NCI-H526 treated with DMSO at 0.1 percent for 48 hours (cell line): ENCODE data around the gene ITGB3.
"Not testable (repeated sequence)": the region's sequence is repeated elsewhere in the genome, so short reads cannot be mapped to it uniquely, and the experiment has no call there.

Source experiments
- DNase-seq: peaks from one replicate; lab custom pipeline; 2025; lab: John Stamatoyannopoulos, UW

Gene ITGB3

GRCh38 chr17:47244697-47245096 is 8.9 kb upstream of the ITGB3 start:
- DNase-seq, result no peak

- no peak for DNase-seq
These were observed 7.5 kb upstream of the ITGB3 start for GRCh38 chr17:47246120-47246519.

- DNase-seq, result no peak
These were observed 2.8 kb upstream of the ITGB3 start for GRCh38 chr17:47250855-47251254.

GRCh38 chr17:47251421-47251940 is 2.1 kb upstream of the ITGB3 start:
- no peak for DNase-seq

- no peak for DNase-seq
These were observed 1.4 kb upstream of the ITGB3 start for GRCh38 chr17:47252209-47252608.

- no peak for DNase-seq
These were observed 688 bp upstream of the ITGB3 start for GRCh38 chr17:47252766-47253512.

- no peak for DNase-seq
These were observed 846 bp downstream of the ITGB3 start for GRCh38 chr17:47254403-47254943.

GRCh38 chr17:47257651-47258339 is 4.2 kb downstream of the ITGB3 start:
- no peak for DNase-seq

- DNase-seq, result no peak
These were observed 9.0 kb downstream of the ITGB3 start for GRCh38 chr17:47262586-47262985.

- no peak for DNase-seq
These were observed 10.5 kb downstream of the ITGB3 start for GRCh38 chr17:47264166-47264565.

- DNase-seq, result no peak
These were observed 12.4 kb downstream of the ITGB3 start for GRCh38 chr17:47265983-47266541.

GRCh38 chr17:47266782-47267181 is 13.2 kb downstream of the ITGB3 start:
- no peak for DNase-seq

- DNase-seq, result no peak
These were observed 13.8 kb downstream of the ITGB3 start for GRCh38 chr17:47267354-47267828.

GRCh38 chr17:47268964-47269363 is 15.3 kb downstream of the ITGB3 start:
- not testable (repeated sequence) for DNase-seq

- not testable (repeated sequence) for DNase-seq
These were observed 16.1 kb downstream of the ITGB3 start for GRCh38 chr17:47269561-47270280.

GRCh38 chr17:47270946-47271705 is 17.5 kb downstream of the ITGB3 start:
- no peak for DNase-seq

GRCh38 chr17:47272491-47272890 is 18.9 kb downstream of the ITGB3 start:
- no peak for DNase-seq

- no peak for DNase-seq
These were observed 19.6 kb downstream of the ITGB3 start for GRCh38 chr17:47273245-47273644.

GRCh38 chr17:47274319-47275069 is 20.9 kb downstream of the ITGB3 start:
- no peak for DNase-seq

- peak; percentile 47 for DNase-seq
These were observed 21.8 kb downstream of the ITGB3 start for GRCh38 chr17:47275245-47275984.
